SK-N-SH (cell line): ENCODE results near the gene RTP2. TPM values are rescaled to one million over a fixed set of nuclear protein-coding genes. Genes with fewer than 3 reads are reported as not detected.

Experiments
- CTCF ChIA-PET: fragments of 300-600, 350-600 bp; formaldehyde crosslinking; extraction: SDS; loops from one replicate; lab custom pipeline; 2021; lab: Yijun Ruan, JAX
- POLR2A ChIA-PET: fragments of 350-600 bp; sonication (Branson Sonifier 250); formaldehyde crosslinking; extraction: SDS; loops from one replicate; lab custom pipeline; 2020; ENCODE audit warnings: antibody characterized with exemption, inconsistent platforms; lab: Yijun Ruan, JAX
- DNase-seq: peaks from one replicate; pipeline ENCODE4 v3.0.0; 2012
- H2AFZ ChIP-seq: fragments of 200-600 bp; sonication (generic); 2 replicates; pipeline ENCODE4 v1.8.1; 2016; ENCODE audit warnings: antibody characterized with exemption, mild to moderate bottlenecking, low read depth
- H3F3A ChIP-seq: fragments of 200-600 bp; sonication (generic); replicated peaks from 2 replicates; pipeline ENCODE3; 2016; ENCODE audit warnings: antibody characterized with exemption, mild to moderate bottlenecking; ENCODE audit not compliant: insufficient read depth
- H3K27ac ChIP-seq, 2 experiments: fragments of 200-500 bp in 1 of 2; fragments of 200-600 bp in 1 of 2; sonication (Bioruptor generic) in 1 of 2; sonication (generic), shearing (Covaris generic) in 1 of 2; 2 replicates each; pipeline versions ENCODE4 v1.5.1 to v1.6.1; 2014 to 2016; ENCODE audit warnings: low read depth in 2 of 2, inconsistent platforms in 1 of 2, low read length in 1 of 2, mild to moderate bottlenecking in 1 of 2, mixed read lengths in 1 of 2
- H3K27me3 ChIP-seq: fragments of 200-600 bp; sonication (generic), shearing (Covaris generic); 2 replicates; pipeline ENCODE4 v1.6.1; 2016; ENCODE audit warnings: mixed run types; ENCODE audit not compliant: insufficient read depth
- H3K36me3 ChIP-seq, 2 experiments: fragments of 200-500 bp in 1 of 2; fragments of 200-600 bp in 1 of 2; sonication (Bioruptor generic) in 1 of 2; sonication (generic) in 1 of 2; replicated peaks in 1 of 2; 2 replicates each; pipeline versions ENCODE3 to v1.5.1; 2014 to 2016; ENCODE audit warnings: low read length in 1 of 2, mild to moderate bottlenecking in 1 of 2; ENCODE audit not compliant: insufficient read depth in 2 of 2, control insufficient read depth in 1 of 2
- H3K4me1 ChIP-seq, 2 experiments: fragments of 200-500 bp in 1 of 2; fragments of 200-600 bp in 1 of 2; sonication (Bioruptor generic) in 1 of 2; sonication (generic), shearing (Covaris generic) in 1 of 2; 2 replicates each; pipeline versions ENCODE4 v1.5.1 to v1.6.1; 2014 to 2016; ENCODE audit warnings: low read depth in 1 of 2, low read length in 1 of 2, mixed run types in 1 of 2; ENCODE audit not compliant: insufficient read depth in 2 of 2, control insufficient read depth in 1 of 2
- H3K4me2 ChIP-seq: fragments of 200-600 bp; sonication (generic), shearing (Covaris generic); 2 replicates; pipeline ENCODE4 v1.6.1; 2017; ENCODE audit warnings: mixed run types
- H3K4me3 ChIP-seq, 2 experiments: fragments of 200-500 bp in 1 of 2; fragments of 200-600 bp in 1 of 2; sonication (Bioruptor generic) in 1 of 2; sonication (generic), shearing (Covaris generic) in 1 of 2; 2 replicates each; pipeline versions ENCODE4 v1.5.1 to v1.8.1; 2014 to 2016; ENCODE audit warnings: low read depth in 2 of 2, inconsistent platforms in 1 of 2, low read length in 1 of 2, mild to moderate bottlenecking in 1 of 2, mixed read lengths in 1 of 2, moderate library complexity in 1 of 2
- H3K79me2 ChIP-seq: fragments of 200-600 bp; sonication (generic); 2 replicates; pipeline ENCODE4 v1.8.1; 2017; ENCODE audit warnings: mild to moderate bottlenecking; ENCODE audit not compliant: insufficient read depth
- H3K9ac ChIP-seq: fragments of 200-600 bp; sonication (generic); 2 replicates; pipeline ENCODE4 v1.6.1; 2017; ENCODE audit warnings: mixed run types
- H3K9me2 ChIP-seq: fragments of 200-600 bp; sonication (generic); 2 replicates; pipeline ENCODE4 v1.6.1; 2017; ENCODE audit warnings: mixed run types
- H3K9me3 ChIP-seq: fragments of 200-600 bp; sonication (generic); 2 replicates; pipeline ENCODE4 v1.6.1; 2017; ENCODE audit warnings: mixed run types, mild to moderate bottlenecking, moderate library complexity
- H4K20me1 ChIP-seq: fragments of 200-600 bp; sonication (generic); 2 replicates; pipeline ENCODE4 v1.6.1; 2017; ENCODE audit warnings: mild to moderate bottlenecking, mixed run types; ENCODE audit not compliant: insufficient read depth
- EP300 ChIP-seq, 2 experiments: IDR thresholded peaks; 2 replicates each; pipeline versions ENCODE4 v1.4.0 to v1.6.1; 2012; ENCODE audit warnings: borderline replicate concordance in 1 of 2, low read depth in 1 of 2, low read length in 1 of 2
- FOSL2 ChIP-seq: IDR thresholded peaks from 2 replicates; pipeline ENCODE4 v1.4.0; 2012; ENCODE audit warnings: low read depth, mild to moderate bottlenecking, moderate library complexity, borderline replicate concordance
- FOXJ3 ChIP-seq: sonication (generic); formaldehyde crosslinking; IDR thresholded peaks from 2 replicates; pipeline ENCODE4 v1.5.1; 2020; ENCODE audit warnings: mild to moderate bottlenecking, missing genetic modification reagents
- FOXM1 ChIP-seq: IDR thresholded peaks from 2 replicates; pipeline ENCODE4 v1.4.0; 2012; ENCODE audit warnings: low read depth, mild to moderate bottlenecking
- GABPA ChIP-seq: IDR thresholded peaks from 2 replicates; pipeline ENCODE4 v1.4.0; 2012; ENCODE audit warnings: low read depth, mild to moderate bottlenecking
- GATA2 ChIP-seq: sonication (generic); formaldehyde crosslinking; IDR thresholded peaks from 2 replicates; pipeline ENCODE4 v1.5.0; 2020; ENCODE audit warnings: mild to moderate bottlenecking, missing genetic modification reagents
- IRF3 ChIP-seq: fragments of 150-350 bp; IDR thresholded peaks from 2 replicates; pipeline ENCODE4 v1.6.1; 2016; ENCODE audit warnings: mild to moderate bottlenecking, low read depth, low read length
- MAX ChIP-seq: IDR thresholded peaks from 2 replicates; pipeline ENCODE4 v1.4.0; 2012; ENCODE audit warnings: low read depth
- NFIC ChIP-seq: IDR thresholded peaks from 2 replicates; pipeline ENCODE4 v1.4.0; 2012; ENCODE audit warnings: borderline replicate concordance
- NRF1 ChIP-seq: IDR thresholded peaks from 2 replicates; pipeline ENCODE4 v1.6.1; 2012; ENCODE audit warnings: low read depth, mild to moderate bottlenecking, low read length
- RAD21 ChIP-seq: IDR thresholded peaks from 2 replicates; pipeline ENCODE4 v1.6.1; 2012; ENCODE audit warnings: mild to moderate bottlenecking, low read length
- RFX5 ChIP-seq: IDR thresholded peaks from 2 replicates; pipeline ENCODE4 v1.6.1; 2012; ENCODE audit warnings: mild to moderate bottlenecking, improper control_type of control experiment, low read length
- SIN3A ChIP-seq: IDR thresholded peaks from 2 replicates; pipeline ENCODE4 v1.6.1; 2012; ENCODE audit warnings: low read depth, mild to moderate bottlenecking, low read length, moderate library complexity, borderline replicate concordance
- TAF1 ChIP-seq: IDR thresholded peaks from 2 replicates; pipeline ENCODE4 v1.6.1; 2012; ENCODE audit warnings: low read depth, mild to moderate bottlenecking, low read length, moderate library complexity, borderline replicate concordance
- TCF12 ChIP-seq: IDR thresholded peaks from 2 replicates; pipeline ENCODE4 v1.4.0; 2012
- USF1 ChIP-seq: IDR thresholded peaks from 2 replicates; pipeline ENCODE4 v1.4.0; 2012; ENCODE audit warnings: low read depth, borderline replicate concordance
- USF2 ChIP-seq: fragments of 150-350 bp; IDR thresholded peaks from 2 replicates; pipeline ENCODE4 v1.6.1; 2017; ENCODE audit warnings: antibody characterized with exemption, low read length, low read depth, borderline replicate concordance
- YY1 ChIP-seq: IDR thresholded peaks from 2 replicates; pipeline ENCODE4 v1.4.0; 2012; ENCODE audit warnings: low read depth, mild to moderate bottlenecking
- WGBS: methylation state at CpG from one replicate; pipeline ENCODE4 v1.1.6; 2017; ENCODE audit warnings: low lambda C conversion rate; 5-methylcytosine and 5-hydroxymethylcytosine counted together
- polyA plus RNA-seq, 3 experiments: library from polyadenylated mRNA; depleted of rRNA; stranded (reverse); fragments of >200 nt; gene quantifications; 2 replicates each; pipeline ENCODE4 v1.2.3, GENCODE V29; 2012

The RTP2 gene
- polyA plus RNA-seq, 1 of the 3 experiments (the other 2 are of a cell fraction) = 0.07 TPM

- CTCF ChIA-PET = interaction anchor here (0.7 to 4.6 kb wide), 11 partner anchors 9 to 1210 kb away, joined by 3 to 61 read pairs (median 3); no protein-coding TSS in a partner anchor
- TF ChIP-seq IRF3 (no peak), EP300 (IDR thresholded peaks at IDR 0.05; ENCODE audit: borderline replicate concordance in 1 of 2, low read depth in 1 of 2, low read length in 1 of 2) (no peak), RFX5 (no peak), FOSL2 (no peak), USF2 (no peak), FOXJ3 (no peak), GATA2 (no peak), YY1 (no peak), TAF1 (no peak), NRF1 (no peak), GABPA (no peak), FOXM1 (no peak), RAD21 (no peak)
- Histone ChIP-seq H3F3A (no peaks in the 10 kb centered on the region), H4K20me1 (no peaks in the 10 kb centered on the region; the same call in 1 of the 2 replicates), H3K9me2 (no peaks in the 10 kb centered on the region), H3K27ac (peak overlapping the region in 1 of 2 experiments; percentile 22; a peak in 1 of 4 replicates), H3K79me2 (peaks cover 26% of the 10 kb centered on the region), H3K4me1 (peaks cover 9 to 11% of the 10 kb centered on the region in 2 experiments; a peak in 2 of 4 replicates), H3K9ac (peak overlapping the region; percentile 17; the same call in 1 of the 2 replicates), H2AFZ (no peak overlapping the region), H3K36me3 (no peaks in the 10 kb centered on the region), H3K4me2 (peak overlapping the region; percentile 93; the same call in 1 of the 2 replicates), H3K9me3 (no peaks in the 10 kb centered on the region), H3K4me3 (no peak overlapping the region), H3K27me3 (no peaks in the 10 kb centered on the region)
- no peak for DNase-seq
- POLR2A ChIA-PET = no interaction called here
- 39% methylated on average over 5 of the region's 5 CpGs for WGBS
These were observed 45.1 kb upstream of the RTP2 start for GRCh38 chr3:187747506-187747905.

GRCh38 chr3:187746442-187747281, 44.3 kb upstream of the RTP2 start:
- 26% methylated on average over 10 of the region's 10 CpGs for WGBS
- H3K79me2 ChIP-seq = peaks cover 34% of the 10 kb centered on the region
- H3K9ac ChIP-seq = peak overlapping the region; percentile 93
- peak overlapping the region; percentile 93 for H3K4me2 ChIP-seq
- H3K9me2 ChIP-seq = no peaks in the 10 kb centered on the region
- H3K36me3 ChIP-seq = no peaks in the 10 kb centered on the region
- H3K27me3 ChIP-seq = no peaks in the 10 kb centered on the region
- ChIA-PET POLR2A (no interaction called here), CTCF (interaction anchor here (0.9 to 4.6 kb wide), 12 partner anchors 8 to 1486 kb away, joined by 3 to 61 read pairs (median 4); no protein-coding TSS in a partner anchor)
- no peaks in the 10 kb centered on the region for H3K9me3 ChIP-seq
- no peak for DNase-seq
- peaks cover 11 to 13% of the 10 kb centered on the region in 2 experiments; a peak in 2 of 4 replicates for H3K4me1 ChIP-seq
- no peaks in the 10 kb centered on the region; the same call in 1 of the 2 replicates for H4K20me1 ChIP-seq
- TF ChIP-seq USF1 = no peak
- no peak for TF ChIP-seq EP300 (IDR thresholded peaks at IDR 0.05; ENCODE audit: borderline replicate concordance in 1 of 2, low read depth in 1 of 2, low read length in 1 of 2)
- no peak for TF ChIP-seq NFIC
- no peak for TF ChIP-seq FOXM1
- TF ChIP-seq SIN3A = no peak
- no peak for TF ChIP-seq TCF12
- no peak for TF ChIP-seq MAX
- TF ChIP-seq, all 33 proteins: peak for 0
- Histone ChIP-seq H3F3A (no peaks in the 10 kb centered on the region), H3K27ac (peak overlapping the region in 1 of 2 experiments; percentile 97; a peak in 3 of 4 replicates), H2AFZ (peak overlapping the region; percentile 70), H3K4me3 (peak overlapping the region; percentile 81 to 94; a peak in 3 of 4 replicates)
